HG03558 (cell line): ENCODE data around the gene FAM90A1.
"Not testable (repeated sequence)": the region's sequence is repeated elsewhere in the genome, so short reads cannot be mapped to it uniquely, and the experiment has no call there.

Source experiments
- ATAC-seq: cut with Tn5 transposase; IDR thresholded peaks from one replicate; pipeline ENCODE4 v1.9.1; 2021; ENCODE audit warnings: moderate number of reproducible peaks; ENCODE audit not compliant: unreplicated experiment; ENCODE audit errors: extremely low read depth

The FAM90A1 gene

DNA sequence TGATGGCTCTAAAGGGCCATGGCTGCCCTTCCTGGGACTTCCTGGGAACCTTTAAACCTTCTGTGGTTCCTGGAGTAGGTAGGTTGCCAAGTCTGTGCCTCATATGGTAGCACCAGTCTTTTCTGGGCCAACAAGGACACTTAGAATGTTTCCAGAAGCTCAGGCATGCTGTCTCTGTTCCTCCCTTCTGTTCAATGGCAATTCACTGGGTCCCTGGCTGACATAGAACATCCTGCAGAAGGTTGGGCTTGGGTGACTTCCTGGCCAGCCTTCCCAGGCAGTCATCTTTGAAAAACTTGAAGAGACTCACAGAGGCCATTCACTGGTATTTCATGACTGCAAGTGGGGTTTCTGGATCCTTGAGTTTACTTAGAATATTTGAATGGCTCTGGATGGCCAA, 46.1 kb downstream of the FAM90A1 start:
- not testable (repeated sequence) for ATAC-seq

DNA sequence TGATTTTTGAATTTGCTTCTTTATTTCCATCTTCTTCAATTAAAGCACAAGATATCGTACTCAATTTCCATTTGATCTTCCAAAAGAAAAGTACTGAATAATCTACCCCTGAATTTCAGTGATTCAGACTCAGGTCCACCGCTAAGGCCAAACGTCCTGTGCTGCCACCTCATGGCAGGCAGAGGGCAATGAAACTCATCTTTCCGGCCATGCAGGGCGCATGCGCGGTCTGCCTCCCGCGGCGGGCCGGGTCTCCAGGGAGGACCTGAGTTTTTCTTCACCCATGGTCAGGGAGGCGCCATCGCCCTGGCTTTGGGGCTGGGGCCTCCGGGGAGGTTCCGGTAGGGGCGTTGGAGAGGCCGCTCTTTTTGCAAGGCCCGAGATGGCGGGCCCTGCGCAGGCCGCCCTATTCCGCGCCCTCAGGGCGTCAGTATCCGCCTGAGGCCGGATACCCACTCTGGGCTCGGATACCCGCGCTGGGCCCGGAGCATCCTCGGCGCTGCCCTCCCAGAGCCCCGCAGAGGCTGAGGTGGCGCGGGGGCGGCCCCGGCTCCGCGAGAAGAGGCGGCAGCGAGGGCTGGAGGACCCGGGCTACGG, 47.3 kb downstream of the FAM90A1 start:
- ATAC-seq: not testable (repeated sequence)

DNA sequence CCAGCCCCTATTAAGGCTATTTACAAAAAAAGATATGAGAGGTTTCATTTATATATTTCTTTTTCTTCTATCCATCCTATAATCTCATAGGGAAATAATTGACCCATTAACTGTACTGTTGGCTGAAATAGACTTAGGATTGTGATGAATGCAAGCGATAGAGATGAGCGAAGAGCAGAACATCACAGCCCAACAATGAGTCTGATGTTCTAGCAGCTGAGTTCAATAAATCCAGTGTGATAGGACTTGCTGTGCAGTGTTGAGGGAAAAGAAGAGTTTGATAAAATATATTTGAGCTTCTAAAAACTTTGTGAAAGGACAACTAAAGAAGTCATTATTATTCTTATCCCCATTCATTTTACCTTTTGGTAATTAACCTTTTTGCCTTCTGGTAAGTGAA, 54.5 kb downstream of the FAM90A1 start:
- ATAC-seq: not testable (repeated sequence)
